MM.1S (cell line): ENCODE measurements around the gene SYNDIG1.

Experiments
- DNase-seq: peaks from one replicate; pipeline ENCODE4 v3.0.0-alpha.2; 2015
- H2AFZ ChIP-seq: fragments of 300-600 bp; sonication (generic); 2 replicates; pipeline ENCODE4 v1.6.0; 2016; ENCODE audit warnings: antibody characterized with exemption, low read length
- H3F3A ChIP-seq: fragments of 300-600 bp; sonication (generic); 2 replicates; pipeline ENCODE4 v1.6.1; 2016; ENCODE audit warnings: mild to moderate bottlenecking, antibody characterized with exemption, low read length, moderate library complexity, mixed read lengths; ENCODE audit not compliant: insufficient read depth
- H3K27ac ChIP-seq: fragments of 300-600 bp; sonication (generic); 2 replicates; pipeline ENCODE4 v1.5.1; 2016; ENCODE audit warnings: mild to moderate bottlenecking, low read length
- H3K27me3 ChIP-seq: fragments of 300-600 bp; sonication (generic); replicated peaks from 2 replicates; pipeline ENCODE4 v1.6.0; 2016; ENCODE audit warnings: low read length; ENCODE audit not compliant: insufficient read depth
- H3K36me3 ChIP-seq: fragments of 300-600 bp; sonication (generic); replicated peaks from 2 replicates; pipeline ENCODE4 v1.6.1; 2016; ENCODE audit warnings: mild to moderate bottlenecking, low read length, mixed read lengths; ENCODE audit not compliant: insufficient read depth
- H3K4me1 ChIP-seq: fragments of 300-600 bp; sonication (generic); 2 replicates; pipeline ENCODE4 v1.6.1; 2016; ENCODE audit warnings: low read length, mixed read lengths
- H3K4me2 ChIP-seq: fragments of 300-600 bp; sonication (generic); 2 replicates; pipeline ENCODE4 v1.6.0; 2016; ENCODE audit warnings: low read depth, low read length
- H3K4me3 ChIP-seq: fragments of 300-600 bp; sonication (generic); 2 replicates; pipeline ENCODE4 v1.5.1; 2016; ENCODE audit warnings: low read length, mixed read lengths
- H3K79me2 ChIP-seq: fragments of 300-600 bp; sonication (generic); 2 replicates; pipeline ENCODE4 v1.6.1; 2016; ENCODE audit warnings: mixed run types, low read length, mixed read lengths
- H3K9ac ChIP-seq: fragments of 300-600 bp; sonication (generic); 2 replicates; pipeline ENCODE4 v1.6.1; 2016; ENCODE audit warnings: low read length, mixed read lengths
- H3K9me2 ChIP-seq: fragments of 300-600 bp; sonication (generic); replicated peaks from 2 replicates; pipeline ENCODE4 v1.6.1; 2016; ENCODE audit warnings: mild to moderate bottlenecking, low read length, mixed read lengths; ENCODE audit not compliant: insufficient read depth
- H3K9me3 ChIP-seq: fragments of 300-600 bp; sonication (generic); replicated peaks from 2 replicates; pipeline ENCODE4 v1.6.1; 2016; ENCODE audit warnings: mild to moderate bottlenecking, low read length, mixed read lengths; ENCODE audit not compliant: insufficient read depth
- H4K20me1 ChIP-seq: fragments of 300-600 bp; sonication (generic); 2 replicates; pipeline ENCODE4 v1.6.1; 2016; ENCODE audit warnings: mild to moderate bottlenecking, low read length, moderate library complexity, mixed read lengths; ENCODE audit not compliant: insufficient read depth
- CTCF ChIP-seq: fragments of 300-600 bp; sonication (generic); IDR thresholded peaks from 2 replicates; pipeline ENCODE4 v1.5.1; 2016; ENCODE audit warnings: antibody characterized with exemption, low read length, mixed read lengths
- EZH2 ChIP-seq: fragments of 300-600 bp; sonication (generic); optimal IDR thresholded peaks from 2 replicates; pipeline ENCODE3; 2017; ENCODE audit warnings: low read depth, mild to moderate bottlenecking, antibody characterized with exemption, low read length, mixed read lengths
- EZH2phosphoT487 ChIP-seq: fragments of 300-600 bp; sonication (generic); IDR thresholded peaks from 2 replicates; pipeline ENCODE4 v1.6.1; 2018; ENCODE audit warnings: antibody characterized with exemption, low read length

Gene SYNDIG1

GRCh38 chr20:24490598-24490997 is 21.2 kb downstream of the SYNDIG1 start:
- no peak overlapping the region for H2AFZ ChIP-seq
- DNase-seq: no peak
- TF ChIP-seq EZH2 (no peak), CTCF (no peak), EZH2phosphoT487 (no peak)

GRCh38 chr20:24491041-24491756 is 21.8 kb downstream of the SYNDIG1 start:
- H3F3A ChIP-seq: no peaks in the 10 kb centered on the region
- peaks cover 4% of the 10 kb centered on the region for H3K36me3 ChIP-seq
- H3K27ac ChIP-seq: no peak overlapping the region
- no peaks in the 10 kb centered on the region for H4K20me1 ChIP-seq
- no peaks in the 10 kb centered on the region for H3K9me2 ChIP-seq
- no peak overlapping the region for H3K4me3 ChIP-seq
- no peak overlapping the region for H2AFZ ChIP-seq
- H3K9me3 ChIP-seq: no peaks in the 10 kb centered on the region
- no peak for DNase-seq
- H3K4me1 ChIP-seq: no peaks in the 10 kb centered on the region
- no peak for TF ChIP-seq EZH2phosphoT487
- TF ChIP-seq EZH2: no peak
- no peak for TF ChIP-seq CTCF
- peaks cover 35% of the 10 kb centered on the region for H3K79me2 ChIP-seq
- no peak overlapping the region for H3K4me2 ChIP-seq
- H3K27me3 ChIP-seq: no peaks in the 10 kb centered on the region
- no peak overlapping the region for H3K9ac ChIP-seq

More at GRCh38 chr20:24490598-24490997, 21.2 kb downstream of the SYNDIG1 start:
- no peaks in the 10 kb centered on the region for H3F3A ChIP-seq
- H3K4me3 ChIP-seq: no peak overlapping the region
- no peak overlapping the region for H3K4me2 ChIP-seq
- H3K4me1 ChIP-seq: no peaks in the 10 kb centered on the region
- no peaks in the 10 kb centered on the region for H3K27me3 ChIP-seq
- H3K36me3 ChIP-seq: peaks cover 4% of the 10 kb centered on the region
- no peaks in the 10 kb centered on the region for H4K20me1 ChIP-seq
- H3K9me2 ChIP-seq: no peaks in the 10 kb centered on the region
- H3K9me3 ChIP-seq: no peaks in the 10 kb centered on the region
- H3K79me2 ChIP-seq: peaks cover 41% of the 10 kb centered on the region
- H3K9ac ChIP-seq: no peak overlapping the region
- H3K27ac ChIP-seq: no peak overlapping the region

GRCh38 chr20:24492031-24492607 is 22.7 kb downstream of the SYNDIG1 start:
- H2AFZ ChIP-seq: no peak overlapping the region
- H3K9me2 ChIP-seq: no peaks in the 10 kb centered on the region
- TF ChIP-seq EZH2phosphoT487: no peak
- no peak for TF ChIP-seq CTCF
- TF ChIP-seq EZH2: no peak
- H3K79me2 ChIP-seq: peaks cover 30% of the 10 kb centered on the region; the same call in 1 of the 2 replicates
- no peaks in the 10 kb centered on the region for H4K20me1 ChIP-seq
- no peak for DNase-seq
- no peak overlapping the region for H3K4me2 ChIP-seq
- H3K9me3 ChIP-seq: no peaks in the 10 kb centered on the region
- H3K27me3 ChIP-seq: no peaks in the 10 kb centered on the region
- H3K4me3 ChIP-seq: no peak overlapping the region
- H3K36me3 ChIP-seq: peaks cover 4% of the 10 kb centered on the region
- no peaks in the 10 kb centered on the region for H3F3A ChIP-seq
- no peak overlapping the region for H3K9ac ChIP-seq
- H3K4me1 ChIP-seq: no peaks in the 10 kb centered on the region
- no peak overlapping the region for H3K27ac ChIP-seq
